AG10803 (cell line): ENCODE results near the gene CA10.

ENCODE experiments used
- DNase-seq: peaks from one replicate; pipeline ENCODE4 v3.0.0; 2010; ENCODE audit warnings: low read depth
- H3K4me3 ChIP-seq: 2 replicates; pipeline ENCODE4 v1.5.1; 2011; ENCODE audit warnings: mild to moderate bottlenecking, low read length, control low read depth
- TF ChIP-seq, protein P1 (sequence below): conservative IDR thresholded peaks from 2 replicates; pipeline ENCODE4 v1.5.1; 2011; ENCODE audit warnings: mild to moderate bottlenecking, low read length, control low read depth, inconsistent platforms

Gene CA10

DNA sequence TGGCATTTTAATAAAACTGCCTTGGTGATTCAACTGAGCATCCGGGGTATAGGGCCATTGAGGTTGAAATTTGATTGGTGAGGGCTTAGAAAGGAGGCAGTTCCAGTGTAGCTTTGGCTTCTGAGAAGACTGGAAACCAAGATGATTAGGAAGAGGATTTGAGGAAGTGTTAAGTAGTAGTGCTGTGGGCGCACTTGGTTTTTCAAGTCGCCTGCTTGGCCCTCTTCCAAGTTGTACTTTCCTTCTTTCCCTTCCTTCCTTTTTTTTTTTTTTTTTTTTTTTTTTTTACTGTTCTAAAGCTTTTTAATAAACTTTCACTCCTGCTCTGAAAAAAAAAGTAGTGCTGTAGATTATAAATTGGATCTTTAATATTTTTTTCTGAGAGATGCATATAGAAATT lies 577.6 kb downstream of the CA10 start:
- DNase-seq = no peak
- TF ChIP-seq, protein P1, sequence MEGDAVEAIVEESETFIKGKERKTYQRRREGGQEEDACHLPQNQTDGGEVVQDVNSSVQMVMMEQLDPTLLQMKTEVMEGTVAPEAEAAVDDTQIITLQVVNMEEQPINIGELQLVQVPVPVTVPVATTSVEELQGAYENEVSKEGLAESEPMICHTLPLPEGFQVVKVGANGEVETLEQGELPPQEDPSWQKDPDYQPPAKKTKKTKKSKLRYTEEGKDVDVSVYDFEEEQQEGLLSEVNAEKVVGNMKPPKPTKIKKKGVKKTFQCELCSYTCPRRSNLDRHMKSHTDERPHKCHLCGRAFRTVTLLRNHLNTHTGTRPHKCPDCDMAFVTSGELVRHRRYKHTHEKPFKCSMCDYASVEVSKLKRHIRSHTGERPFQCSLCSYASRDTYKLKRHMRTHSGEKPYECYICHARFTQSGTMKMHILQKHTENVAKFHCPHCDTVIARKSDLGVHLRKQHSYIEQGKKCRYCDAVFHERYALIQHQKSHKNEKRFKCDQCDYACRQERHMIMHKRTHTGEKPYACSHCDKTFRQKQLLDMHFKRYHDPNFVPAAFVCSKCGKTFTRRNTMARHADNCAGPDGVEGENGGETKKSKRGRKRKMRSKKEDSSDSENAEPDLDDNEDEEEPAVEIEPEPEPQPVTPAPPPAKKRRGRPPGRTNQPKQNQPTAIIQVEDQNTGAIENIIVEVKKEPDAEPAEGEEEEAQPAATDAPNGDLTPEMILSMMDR = no peak

More for the DNA sequence above, 577.6 kb downstream of the CA10 start:
- no peak overlapping the region for H3K4me3 ChIP-seq
